ENCODE data around the gene CDK5RAP2. TPM values are rescaled to one million over a fixed set of nuclear protein-coding genes. Genes with fewer than 3 reads are reported as not detected.

The CDK5RAP2 gene
- total RNA-seq, 1 donor from 2014 or later, result 50.8 TPM

GRCh38 chr9:120536949-120537640 lies 42.9 kb downstream of the CDK5RAP2 start:
- Mint-ChIP-seq H3K36me3 (ENCODE audit: low read depth, unreplicated experiment) (peaks cover 24% of the 10 kb centered on the region), H3K27me3 (ENCODE audit: unreplicated experiment) (peaks cover 2% of the 10 kb centered on the region), H3K4me1 (ENCODE audit: unreplicated experiment) (peaks cover 30% of the 10 kb centered on the region), H3K4me3 (ENCODE audit: unreplicated experiment) (no peak overlapping the region), H3K9me3 (ENCODE audit: unreplicated experiment) (no peaks in the 10 kb centered on the region), H3K27ac (ENCODE audit: unreplicated experiment) (no peak overlapping the region)
- no peak for DNase-seq (ENCODE audit: low spot score)
- no peak for TF ChIP-seq CTCF (IDR thresholded peaks at IDR 0.05; ENCODE audit: unreplicated experiment)

- Mint-ChIP-seq H3K4me1 (ENCODE audit: unreplicated experiment) (peaks cover 20% of the 10 kb centered on the region), H3K4me3 (ENCODE audit: unreplicated experiment) (no peak overlapping the region)
- DNase-seq (ENCODE audit: low spot score), result no peak
Measured at GRCh38 chr9:120536094-120536493, 43.9 kb downstream of the CDK5RAP2 start.

GRCh38 chr9:120534266-120534665 lies 45.7 kb downstream of the CDK5RAP2 start:
- H3K27me3 Mint-ChIP-seq (ENCODE audit: unreplicated experiment), result peaks cover 2% of the 10 kb centered on the region
- H3K4me1 Mint-ChIP-seq (ENCODE audit: unreplicated experiment), result peaks cover 14% of the 10 kb centered on the region
- no peak overlapping the region for H3K27ac Mint-ChIP-seq (ENCODE audit: unreplicated experiment)
- no peak overlapping the region for H3K4me3 Mint-ChIP-seq (ENCODE audit: unreplicated experiment)
- no peaks in the 10 kb centered on the region for H3K9me3 Mint-ChIP-seq (ENCODE audit: unreplicated experiment)
- H3K36me3 Mint-ChIP-seq (ENCODE audit: low read depth, unreplicated experiment), result peaks cover 35% of the 10 kb centered on the region
- no peak for DNase-seq (ENCODE audit: low spot score)
- no peak for TF ChIP-seq CTCF (IDR thresholded peaks at IDR 0.05; ENCODE audit: unreplicated experiment)

More at GRCh38 chr9:120536094-120536493, 43.9 kb downstream of the CDK5RAP2 start:
- Mint-ChIP-seq H3K36me3 (ENCODE audit: low read depth, unreplicated experiment) (peaks cover 24% of the 10 kb centered on the region), H3K27ac (ENCODE audit: unreplicated experiment) (no peak overlapping the region), H3K27me3 (ENCODE audit: unreplicated experiment) (peaks cover 2% of the 10 kb centered on the region), H3K9me3 (ENCODE audit: unreplicated experiment) (no peaks in the 10 kb centered on the region)
- TF ChIP-seq CTCF (IDR thresholded peaks at IDR 0.05; ENCODE audit: unreplicated experiment), result no peak

GRCh38 chr9:120532891-120533290 lies 47.1 kb downstream of the CDK5RAP2 start:
- peaks cover 42% of the 10 kb centered on the region for H3K36me3 Mint-ChIP-seq (ENCODE audit: low read depth, unreplicated experiment)
- no peak for TF ChIP-seq CTCF (IDR thresholded peaks at IDR 0.05; ENCODE audit: unreplicated experiment)
- H3K9me3 Mint-ChIP-seq (ENCODE audit: unreplicated experiment), result no peaks in the 10 kb centered on the region
- H3K4me1 Mint-ChIP-seq (ENCODE audit: unreplicated experiment), result peaks cover under 1% of the 10 kb centered on the region
- H3K27ac Mint-ChIP-seq (ENCODE audit: unreplicated experiment), result no peak overlapping the region
- peaks cover 2% of the 10 kb centered on the region for H3K27me3 Mint-ChIP-seq (ENCODE audit: unreplicated experiment)
- DNase-seq (ENCODE audit: low spot score), result no peak
- no peak overlapping the region for H3K4me3 Mint-ChIP-seq (ENCODE audit: unreplicated experiment)

- H3K4me3 Mint-ChIP-seq (ENCODE audit: unreplicated experiment), result no peak overlapping the region
- H3K4me1 Mint-ChIP-seq (ENCODE audit: unreplicated experiment), result no peaks in the 10 kb centered on the region
- TF ChIP-seq CTCF (IDR thresholded peaks at IDR 0.05; ENCODE audit: unreplicated experiment), result no peak
- no peak for DNase-seq (ENCODE audit: low spot score)
- H3K36me3 Mint-ChIP-seq (ENCODE audit: low read depth, unreplicated experiment), result peaks cover 46% of the 10 kb centered on the region
- no peak overlapping the region for H3K27ac Mint-ChIP-seq (ENCODE audit: unreplicated experiment)
- peaks cover 2% of the 10 kb centered on the region for H3K27me3 Mint-ChIP-seq (ENCODE audit: unreplicated experiment)
- H3K9me3 Mint-ChIP-seq (ENCODE audit: unreplicated experiment), result no peaks in the 10 kb centered on the region
Measured at GRCh38 chr9:120532475-120532874, 47.5 kb downstream of the CDK5RAP2 start.
